BLaER1 treated with 17β-estradiol and CSF1 and Interleukin-3, amounts not matched to agents 10 nM and 100 nM (cell line): Measurements from ENCODE around the gene FAM9A.

Experiments used
- H3K27ac ChIP-seq, 11 experiments: shearing (Covaris generic); formaldehyde crosslinking; 2 replicates each; pipeline ENCODE4 v1.8.1; 2022
- H3K27me3 ChIP-seq, 11 experiments: shearing (Covaris generic); formaldehyde crosslinking; 2 replicates each; pipeline ENCODE4 v1.8.1; 2022
- H3K36me3 ChIP-seq, 11 experiments: shearing (Covaris generic); formaldehyde crosslinking; 2 replicates each; pipeline ENCODE4 v1.8.1; 2022
- H3K4me1 ChIP-seq, 10 experiments: shearing (Covaris generic); formaldehyde crosslinking; 2 replicates each; pipeline ENCODE4 v1.8.1; 2022
- H3K4me2 ChIP-seq, 11 experiments: shearing (Covaris generic); formaldehyde crosslinking; 2 replicates each; pipeline ENCODE4 v1.8.1; 2022
- H3K4me3 ChIP-seq, 10 experiments: shearing (Covaris generic); formaldehyde crosslinking; 2 replicates each; pipeline ENCODE4 v1.8.1; 2022
- H3K9ac ChIP-seq, 11 experiments: shearing (Covaris generic); formaldehyde crosslinking; 2 replicates each; pipeline ENCODE4 v1.8.1; 2022
- H3K9me3 ChIP-seq, 11 experiments: shearing (Covaris generic); formaldehyde crosslinking; replicated peaks in 1 of 11; 2 replicates each; pipeline ENCODE4 v1.8.1; 2022
- H4K20me1 ChIP-seq, 11 experiments: shearing (Covaris generic); formaldehyde crosslinking; 2 replicates each; pipeline ENCODE4 v1.8.1; 2022
- Cebpa-rat ChIP-seq, 11 experiments: shearing (Covaris generic); IDR thresholded peaks; 2 replicates each; pipeline ENCODE4 v1.8.1; 2022

FAM9A gene

DNA sequence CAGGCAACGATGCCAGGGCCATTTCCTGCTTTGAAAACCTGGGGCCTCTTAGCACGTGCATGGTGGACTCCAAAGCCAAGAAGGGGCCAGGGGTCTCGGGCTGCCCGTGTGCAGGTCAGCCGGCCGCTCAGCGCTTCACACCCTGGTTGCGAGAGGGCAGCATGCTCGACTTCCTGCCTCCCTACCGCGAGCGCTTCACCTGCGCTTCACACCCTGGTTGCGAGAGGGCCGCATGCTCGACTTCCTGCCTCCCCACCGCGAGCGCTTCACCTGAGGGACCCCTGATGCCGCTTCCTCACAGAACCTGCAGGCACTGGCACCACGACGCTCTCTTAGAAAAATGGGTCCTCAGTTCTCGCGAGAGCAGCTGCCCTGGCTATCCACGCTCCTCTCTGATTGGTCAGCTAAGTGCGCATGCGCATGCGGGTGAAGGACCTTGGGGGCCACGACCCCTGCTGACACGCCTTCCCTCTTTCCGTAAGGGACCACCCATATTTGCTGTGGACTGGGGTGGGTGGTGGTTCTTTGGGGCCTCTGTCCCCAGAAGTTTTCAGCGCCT is at the start of gene FAM9A:
Gene FAM9A, minus strand, starts transcription at position 343 of the 559 bp plus-strand sequence. CDS start 1,212 bp downstream, outside the sequence.
- Histone ChIP-seq H4K20me1 (no peaks in the 10 kb centered on the region), H3K9ac (no peak within 1 kb of the TSS), H3K4me2 (no peak within 1 kb of the TSS), H3K27ac (no peak within 1 kb of the TSS), H3K4me1 (no peaks in the 10 kb centered on the region; a peak in 1 of 20 replicates), H3K27me3 (no peaks in the 10 kb centered on the region), H3K4me3 (no peak within 1 kb of the TSS), H3K9me3 (peaks cover 0 to 10% (median 8%) of the 10 kb centered on the region in 11 experiments; a peak in 18 of 22 replicates), H3K36me3 (no peaks in the 10 kb centered on the region)
- TF ChIP-seq Cebpa-rat (IDR thresholded peaks at IDR 0.05): no peak

DNA sequence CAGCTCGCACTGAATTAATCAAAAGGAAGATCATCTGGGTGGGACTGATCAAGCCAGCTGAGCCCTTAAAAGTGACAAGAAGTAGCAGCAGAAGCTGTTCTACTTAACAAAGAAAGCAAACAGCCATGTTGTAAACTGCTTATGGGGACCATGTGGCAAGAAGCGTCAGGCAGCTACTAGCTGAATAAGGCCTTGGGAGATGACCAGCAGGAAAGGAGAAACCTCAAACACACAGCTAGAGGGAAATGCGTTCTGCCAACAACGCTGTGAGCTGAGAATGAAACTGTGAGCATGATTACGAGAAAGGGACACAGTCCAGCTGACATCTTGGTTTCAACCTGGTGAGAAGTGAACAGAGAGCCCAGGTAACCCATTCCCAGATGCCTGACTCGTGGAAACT is 49.3 kb upstream of the FAM9A start:
- Histone ChIP-seq H3K4me1 (peaks cover 0 to 8% (median 0%) of the 10 kb centered on the region in 10 experiments; a peak in 3 of 20 replicates), H4K20me1 (no peaks in the 10 kb centered on the region), H3K9me3 (no peaks in the 10 kb centered on the region), H3K36me3 (no peaks in the 10 kb centered on the region), H3K4me2 (no peak overlapping the region), H3K27ac (no peak overlapping the region), H3K4me3 (no peak overlapping the region), H3K27me3 (no peaks in the 10 kb centered on the region), H3K9ac (no peak overlapping the region)
- TF ChIP-seq Cebpa-rat (IDR thresholded peaks at IDR 0.05): no peak

DNA sequence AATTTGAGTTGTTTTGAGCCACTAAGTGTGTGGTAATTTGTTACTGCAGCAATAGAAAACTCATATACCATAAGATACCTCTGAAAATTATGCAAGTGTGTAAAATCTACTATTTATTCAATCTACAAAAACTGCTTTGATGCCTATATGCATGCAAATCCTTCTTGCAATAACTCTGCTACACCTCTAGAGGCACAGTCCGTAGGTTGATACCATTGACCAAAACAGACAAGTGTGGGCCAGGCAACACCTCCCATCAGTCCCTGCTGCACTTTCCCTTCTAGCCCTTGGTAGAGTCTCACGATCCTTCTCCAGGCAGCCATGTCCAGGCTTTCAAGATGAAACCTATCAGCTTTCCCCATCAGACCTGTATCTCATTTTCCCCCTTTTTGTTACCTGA is 48.8 kb upstream of the FAM9A start:
- no peak overlapping the region for H3K9ac ChIP-seq
- no peaks in the 10 kb centered on the region for H3K27me3 ChIP-seq
- no peaks in the 10 kb centered on the region for H3K9me3 ChIP-seq
- no peak overlapping the region for H3K4me3 ChIP-seq
- peaks cover 0 to 8% (median 0%) of the 10 kb centered on the region in 10 experiments; a peak in 3 of 20 replicates for H3K4me1 ChIP-seq
- H3K27ac ChIP-seq: no peak overlapping the region
- TF ChIP-seq Cebpa-rat (IDR thresholded peaks at IDR 0.05): no peak
- no peaks in the 10 kb centered on the region for H4K20me1 ChIP-seq
- H3K4me2 ChIP-seq: no peak overlapping the region
- H3K36me3 ChIP-seq: no peaks in the 10 kb centered on the region

DNA sequence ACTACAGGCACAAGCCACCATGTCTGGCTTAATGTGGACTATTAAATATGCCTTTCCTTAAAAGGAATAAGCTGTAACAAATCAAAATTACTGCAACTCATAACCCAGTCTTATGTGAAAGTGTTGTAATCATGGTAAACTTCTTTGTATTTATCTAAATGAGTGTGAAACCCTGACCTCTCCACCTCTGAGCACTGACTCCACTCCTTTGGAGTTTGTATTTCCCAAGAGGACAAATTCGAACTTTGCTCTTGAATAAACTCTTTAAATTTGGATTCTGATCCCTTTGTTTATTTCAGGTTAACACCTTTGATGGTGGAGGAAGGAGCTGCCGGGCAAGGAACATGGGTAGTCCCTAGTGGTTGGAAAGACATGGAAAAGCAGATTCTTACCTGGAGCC is 48.3 kb upstream of the FAM9A start:
- Histone ChIP-seq H3K4me2 (no peak overlapping the region), H3K9ac (no peak overlapping the region), H3K36me3 (no peaks in the 10 kb centered on the region), H3K4me1 (peaks cover 0 to 8% (median 0%) of the 10 kb centered on the region in 10 experiments; a peak in 3 of 20 replicates), H3K27ac (no peak overlapping the region), H3K9me3 (no peaks in the 10 kb centered on the region), H3K4me3 (no peak overlapping the region), H4K20me1 (no peaks in the 10 kb centered on the region), H3K27me3 (no peaks in the 10 kb centered on the region)
- TF ChIP-seq Cebpa-rat (IDR thresholded peaks at IDR 0.05): no peak

DNA sequence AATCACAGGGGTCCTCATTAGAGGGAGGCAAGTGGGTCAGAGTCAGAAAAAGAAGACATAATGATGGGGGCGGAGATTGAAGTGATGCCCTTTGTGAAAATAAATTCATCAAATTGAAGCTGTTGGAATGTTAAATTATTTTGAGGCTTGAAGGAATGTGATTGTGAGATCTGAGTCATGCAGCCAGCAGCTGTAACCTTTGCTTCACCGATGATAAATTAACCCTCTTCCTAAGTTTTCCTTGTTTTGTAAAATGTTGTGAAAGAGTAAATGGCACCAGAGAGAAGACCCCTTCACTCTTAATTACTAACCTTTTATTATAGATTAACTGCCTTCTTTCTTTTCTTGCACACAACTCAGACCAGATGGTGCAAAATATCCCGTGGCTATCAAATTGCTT is 47.7 kb upstream of the FAM9A start:
- Histone ChIP-seq H4K20me1 (no peaks in the 10 kb centered on the region), H3K4me3 (no peak overlapping the region), H3K9ac (no peak overlapping the region), H3K27me3 (no peaks in the 10 kb centered on the region), H3K4me1 (peaks cover 0 to 3% (median 0%) of the 10 kb centered on the region in 10 experiments; a peak in 3 of 20 replicates), H3K27ac (no peak overlapping the region), H3K36me3 (no peaks in the 10 kb centered on the region), H3K9me3 (no peaks in the 10 kb centered on the region), H3K4me2 (no peak overlapping the region)
- no peak for TF ChIP-seq Cebpa-rat (IDR thresholded peaks at IDR 0.05)

DNA sequence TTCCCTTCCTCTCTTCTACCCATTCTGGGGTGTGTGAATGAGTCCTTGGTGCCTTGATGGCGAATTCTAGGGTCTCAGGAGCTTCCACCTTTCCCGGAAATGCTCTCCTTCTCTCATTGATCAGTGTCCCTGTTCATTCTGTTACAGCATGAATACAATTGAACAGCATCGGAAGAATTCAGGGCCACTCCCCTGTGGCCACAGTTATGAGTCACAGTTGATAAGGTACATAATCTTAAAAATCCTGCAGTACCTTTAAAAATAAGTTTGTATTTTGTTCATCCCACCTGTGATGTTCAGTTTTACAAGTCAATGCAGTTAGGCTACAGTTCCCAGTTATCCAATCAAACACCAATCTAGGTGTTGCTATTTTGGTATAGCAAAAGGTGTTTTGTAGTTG is 47.3 kb upstream of the FAM9A start:
- Histone ChIP-seq H3K27ac (no peak overlapping the region), H3K9ac (no peak overlapping the region), H3K36me3 (no peaks in the 10 kb centered on the region), H3K4me3 (no peak overlapping the region), H3K9me3 (no peaks in the 10 kb centered on the region), H3K27me3 (no peaks in the 10 kb centered on the region), H3K4me2 (no peak overlapping the region), H3K4me1 (no peaks in the 10 kb centered on the region), H4K20me1 (no peaks in the 10 kb centered on the region)
- TF ChIP-seq Cebpa-rat (IDR thresholded peaks at IDR 0.05): no peak

DNA sequence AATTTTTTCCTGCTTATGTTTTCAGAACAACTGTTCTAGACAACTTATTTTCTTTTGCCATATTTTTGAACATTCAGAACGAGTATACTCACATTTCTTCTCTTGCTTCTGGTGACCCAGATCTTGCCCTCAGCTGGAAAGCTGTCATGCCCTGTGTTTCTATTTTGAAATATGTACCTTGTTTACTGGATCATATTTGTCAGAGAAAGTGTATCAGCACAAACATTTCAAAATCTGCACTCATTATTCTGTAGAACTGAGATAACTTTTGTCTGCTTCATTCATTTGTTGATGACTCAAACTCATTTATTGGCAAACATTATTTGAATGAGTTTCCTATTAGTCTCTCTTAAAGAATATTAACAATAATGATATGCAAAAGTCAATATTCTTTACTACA is 46.2 kb upstream of the FAM9A start:
- TF ChIP-seq Cebpa-rat (IDR thresholded peaks at IDR 0.05): no peak
- no peaks in the 10 kb centered on the region for H4K20me1 ChIP-seq
- H3K4me2 ChIP-seq: no peak overlapping the region
- no peaks in the 10 kb centered on the region for H3K36me3 ChIP-seq
- H3K4me1 ChIP-seq: no peaks in the 10 kb centered on the region
- no peak overlapping the region for H3K9ac ChIP-seq
- H3K9me3 ChIP-seq: no peaks in the 10 kb centered on the region
- no peaks in the 10 kb centered on the region for H3K27me3 ChIP-seq
- H3K27ac ChIP-seq: no peak overlapping the region
- no peak overlapping the region for H3K4me3 ChIP-seq

DNA sequence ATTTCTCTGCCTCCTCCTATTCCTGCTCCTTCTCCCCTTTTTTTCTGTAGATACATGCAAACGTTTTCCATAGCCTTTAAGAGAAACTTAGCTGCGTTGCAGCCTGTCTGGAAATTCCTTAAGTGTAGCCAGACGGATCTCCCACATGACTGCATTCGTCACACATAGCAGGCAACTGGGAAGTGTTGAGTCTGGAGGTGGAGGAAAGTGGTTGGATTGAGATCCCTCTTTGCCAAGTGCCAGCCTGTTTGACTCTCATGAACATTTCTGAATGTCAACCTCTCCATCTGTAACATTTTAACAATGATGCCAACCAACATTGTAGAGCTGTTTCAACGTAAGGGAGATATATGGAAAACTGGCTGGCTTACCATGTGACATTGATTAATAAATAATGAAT is 45.1 kb upstream of the FAM9A start:
- no peak overlapping the region for H3K9ac ChIP-seq
- H3K4me1 ChIP-seq: no peaks in the 10 kb centered on the region
- H3K4me2 ChIP-seq: no peak overlapping the region
- no peaks in the 10 kb centered on the region for H3K9me3 ChIP-seq
- no peaks in the 10 kb centered on the region for H4K20me1 ChIP-seq
- H3K27ac ChIP-seq: no peak overlapping the region
- TF ChIP-seq Cebpa-rat (IDR thresholded peaks at IDR 0.05): no peak
- no peaks in the 10 kb centered on the region for H3K27me3 ChIP-seq
- no peak overlapping the region for H3K4me3 ChIP-seq
- H3K36me3 ChIP-seq: no peaks in the 10 kb centered on the region

DNA sequence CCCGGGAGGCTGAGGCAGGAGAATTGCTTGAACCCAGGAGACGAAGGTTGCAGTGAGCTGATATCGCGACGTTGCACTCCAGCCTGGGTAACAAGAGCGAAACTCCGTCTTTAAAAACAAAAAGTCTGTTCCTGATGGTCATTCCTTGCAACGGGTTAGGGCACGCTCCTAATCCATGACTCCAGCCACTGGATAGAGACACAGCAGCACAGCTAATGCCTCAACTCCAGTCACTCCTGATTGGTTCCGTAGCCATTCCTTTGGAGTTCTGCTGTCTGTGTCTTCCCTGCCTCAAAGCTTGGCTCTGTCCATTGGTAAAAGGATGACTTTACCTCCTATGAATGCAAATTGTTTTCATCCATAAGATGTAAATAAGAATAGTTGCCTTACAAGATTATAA is 44.3 kb upstream of the FAM9A start:
- Histone ChIP-seq H3K4me1 (no peaks in the 10 kb centered on the region), H3K27me3 (no peaks in the 10 kb centered on the region), H3K4me2 (no peak overlapping the region), H4K20me1 (no peaks in the 10 kb centered on the region), H3K9ac (no peak overlapping the region), H3K27ac (no peak overlapping the region), H3K36me3 (no peaks in the 10 kb centered on the region), H3K9me3 (no peaks in the 10 kb centered on the region), H3K4me3 (no peak overlapping the region)
- no peak for TF ChIP-seq Cebpa-rat (IDR thresholded peaks at IDR 0.05)

DNA sequence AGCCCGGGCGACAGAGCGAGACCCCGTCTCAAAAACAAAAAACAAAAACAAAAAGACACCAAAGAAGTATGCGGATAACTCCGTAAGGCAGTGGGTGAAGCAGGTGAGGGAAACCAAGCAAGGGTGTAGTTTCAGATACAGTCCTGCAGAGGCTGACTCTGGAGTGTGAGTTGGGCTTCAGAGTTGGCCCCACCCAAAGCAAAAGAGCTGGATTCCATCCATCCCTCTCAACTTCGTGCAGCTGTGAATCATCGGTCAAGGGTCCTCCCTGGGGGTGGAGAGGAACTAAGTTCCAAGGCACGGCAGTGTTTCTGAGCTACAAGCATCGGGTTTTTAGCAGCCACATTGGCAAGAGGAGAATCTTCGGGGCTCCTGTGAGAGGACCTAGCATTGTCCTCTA is 43.9 kb upstream of the FAM9A start:
- H3K9me3 ChIP-seq: no peaks in the 10 kb centered on the region
- no peak overlapping the region for H3K4me3 ChIP-seq
- no peaks in the 10 kb centered on the region for H4K20me1 ChIP-seq
- no peaks in the 10 kb centered on the region for H3K36me3 ChIP-seq
- no peaks in the 10 kb centered on the region for H3K27me3 ChIP-seq
- no peaks in the 10 kb centered on the region for H3K4me1 ChIP-seq
- no peak overlapping the region for H3K4me2 ChIP-seq
- no peak for TF ChIP-seq Cebpa-rat (IDR thresholded peaks at IDR 0.05)
- no peak overlapping the region for H3K9ac ChIP-seq
- no peak overlapping the region for H3K27ac ChIP-seq
